Tibial nerve (tissue), 4 donors: Measurements from ENCODE around the gene NWD2. TPM values are rescaled to one million over a fixed set of nuclear protein-coding genes. Genes with fewer than 3 reads are reported as not detected.

Source experiments
- DNase-seq, 2 donors: peaks; one replicate each; pipeline ENCODE4 v3.0.0-alpha.2; 2019; ENCODE audit warnings: low spot score in 2 of 2
- H3K27ac ChIP-seq, 4 donors: fragments of 200-600 bp; sonication (generic) in 3 of 4; one replicate each; pipeline ENCODE4 v1.5.1; 2017 to 2019; ENCODE audit warnings: mild to moderate bottlenecking in 1 of 4
- H3K27me3 ChIP-seq, 2 donors: fragments of 200-600 bp; sonication (generic) in 1 of 2; one replicate each; pipeline versions ENCODE4 v1.5.1 to v1.6.0; 2017 to 2019
- H3K36me3 ChIP-seq, 3 donors: fragments of 200-600 bp; sonication (generic); one replicate each; pipeline ENCODE4 v1.5.1; 2018 to 2019
- H3K4me1 ChIP-seq, 4 donors: fragments of 200-600 bp; sonication (generic) in 3 of 4; one replicate each; pipeline ENCODE4 v1.5.1; 2017 to 2019
- H3K4me3 ChIP-seq, 4 donors: fragments of 200-600 bp; sonication (generic) in 3 of 4; one replicate each; pipeline ENCODE4 v1.5.1; 2017 to 2019; ENCODE audit warnings: mild to moderate bottlenecking in 1 of 4, moderate library complexity in 1 of 4
- H3K9me3 ChIP-seq, 4 donors: fragments of 200-600 bp; sonication (generic) in 3 of 4; one replicate each; pipeline ENCODE4 v1.5.1; 2017 to 2019
- CTCF ChIP-seq, 5 experiments: fragments of 200-600 bp in 3 of 5; fragments of 450-650 bp in 2 of 5; sonication (generic) in 3 of 5; IDR thresholded peaks; one replicate each; pipeline ENCODE4 v1.5.1; 2016 to 2019; ENCODE audit warnings: antibody characterized with exemption in 5 of 5, mild to moderate bottlenecking in 3 of 5, moderate library complexity in 2 of 5
- EP300 ChIP-seq, 2 donors: sonication (generic); formaldehyde crosslinking; IDR thresholded peaks; one replicate each; pipeline ENCODE4 v1.6.1; 2017; ENCODE audit warnings: antibody characterized with exemption in 2 of 2, mild to moderate bottlenecking in 1 of 2
- POLR2A ChIP-seq, 2 donors: fragments of 450-650 bp; IDR thresholded peaks; one replicate each; pipeline ENCODE4 v1.6.1; 2017; ENCODE audit warnings: antibody characterized with exemption in 2 of 2, mild to moderate bottlenecking in 2 of 2, moderate library complexity in 2 of 2
- WGBS, 2 donors: methylation state at CpG; one replicate each; pipeline ENCODE4 v1.1.5; 2018; 5-methylcytosine and 5-hydroxymethylcytosine counted together
- total RNA-seq, 4 donors: library from RNA; depleted of rRNA; stranded (reverse); fragments of >200 nt; gene quantifications; one replicate each; pipeline ENCODE4 v1.1.0, GENCODE V29; 2016

Gene NWD2
- total RNA-seq, 4 donors from 2014 or later = 0.30 to 1.1 (median 0.84) TPM; not detected in 1

DNA sequence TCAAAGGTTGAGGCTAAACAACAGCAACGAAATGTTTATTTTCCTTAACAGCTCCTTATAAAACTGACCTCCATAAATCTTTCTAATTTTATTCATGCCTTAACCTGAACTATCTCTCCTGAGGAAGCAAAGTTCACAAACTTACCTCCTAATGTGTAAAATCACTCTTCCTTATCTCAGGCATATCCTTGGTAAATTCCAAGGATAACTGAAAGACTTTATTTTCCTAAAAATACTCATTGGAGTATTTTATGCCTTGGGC, 197.4 kb downstream of the NWD2 start:
- no peak overlapping the region for H3K4me3 ChIP-seq
- H3K4me1 ChIP-seq = no peaks in the 10 kb centered on the region
- H3K27me3 ChIP-seq = no peaks in the 10 kb centered on the region
- H3K36me3 ChIP-seq = no peaks in the 10 kb centered on the region
- no peaks in the 10 kb centered on the region for H3K9me3 ChIP-seq
- WGBS, 2 donors = 31 to 54% methylated on average over 1 of the region's 1 CpG
- no peak overlapping the region for H3K27ac ChIP-seq
- no peak for DNase-seq
- no peak for TF ChIP-seq CTCF (IDR thresholded peaks at IDR 0.05)
- no peak for TF ChIP-seq POLR2A (IDR thresholded peaks at IDR 0.05)
- TF ChIP-seq EP300 (IDR thresholded peaks at IDR 0.05) = no peak

DNA sequence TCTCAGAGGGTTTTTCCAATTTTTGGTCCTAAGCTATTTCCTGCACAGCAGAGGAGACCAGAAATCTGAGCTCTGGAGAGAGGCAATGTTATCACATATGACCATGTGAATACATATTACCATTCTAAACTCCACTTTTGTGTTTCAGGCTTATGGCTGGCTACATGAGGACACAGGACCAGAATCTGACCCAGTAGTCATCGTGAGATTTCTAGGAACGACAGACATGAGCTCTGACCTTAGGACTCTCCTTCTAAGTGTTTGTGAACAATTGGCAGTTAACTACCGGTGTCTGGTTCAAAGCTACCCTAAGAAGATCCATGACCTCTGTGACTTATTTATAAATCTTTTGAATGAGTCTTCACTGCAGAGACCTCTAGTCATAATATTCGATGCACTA, 198.6 kb downstream of the NWD2 start:
- H3K27me3 ChIP-seq = no peaks in the 10 kb centered on the region
- TF ChIP-seq CTCF (IDR thresholded peaks at IDR 0.05) = no peak
- no peak for TF ChIP-seq EP300 (IDR thresholded peaks at IDR 0.05)
- no peak for TF ChIP-seq POLR2A (IDR thresholded peaks at IDR 0.05)
- no peaks in the 10 kb centered on the region for H3K4me1 ChIP-seq
- H3K4me3 ChIP-seq = no peak overlapping the region
- no peaks in the 10 kb centered on the region for H3K9me3 ChIP-seq
- no peaks in the 10 kb centered on the region for H3K36me3 ChIP-seq
- no peak overlapping the region for H3K27ac ChIP-seq
- no peak for DNase-seq
- 58 to 78% methylated on average over 4 of the region's 4 CpGs for WGBS, 2 donors

GRCh38 chr4:37445023-37445422, 200.5 kb downstream of the NWD2 start:
- no peaks in the 10 kb centered on the region for H3K9me3 ChIP-seq
- H3K27ac ChIP-seq = no peak overlapping the region
- no peak overlapping the region for H3K4me3 ChIP-seq
- H3K4me1 ChIP-seq = no peaks in the 10 kb centered on the region
- 93% methylated on average over 9 of the region's 9 CpGs for WGBS, 2 donors
- peaks cover 0 to 9% of the 10 kb centered on the region in 2 donors for H3K27me3 ChIP-seq
- DNase-seq = no peak
- TF ChIP-seq CTCF (IDR thresholded peaks at IDR 0.05) = no peak
- no peak for TF ChIP-seq EP300 (IDR thresholded peaks at IDR 0.05)
- TF ChIP-seq POLR2A (IDR thresholded peaks at IDR 0.05) = no peak
- no peaks in the 10 kb centered on the region for H3K36me3 ChIP-seq

- peaks cover 0 to 16% of the 10 kb centered on the region in 2 donors for H3K27me3 ChIP-seq
- H3K4me3 ChIP-seq = no peak overlapping the region
- no peak for TF ChIP-seq POLR2A (IDR thresholded peaks at IDR 0.05)
- TF ChIP-seq CTCF (IDR thresholded peaks at IDR 0.05) = no peak
- no peak for TF ChIP-seq EP300 (IDR thresholded peaks at IDR 0.05)
- no peaks in the 10 kb centered on the region for H3K4me1 ChIP-seq
- WGBS, 2 donors = 61 to 65% methylated on average over 8 of the region's 8 CpGs
- no peaks in the 10 kb centered on the region for H3K9me3 ChIP-seq
- H3K36me3 ChIP-seq = no peaks in the 10 kb centered on the region
- DNase-seq = no peak
- no peak overlapping the region for H3K27ac ChIP-seq
Observed at GRCh38 chr4:37446016-37446415, 201.5 kb downstream of the NWD2 start.

DNA sequence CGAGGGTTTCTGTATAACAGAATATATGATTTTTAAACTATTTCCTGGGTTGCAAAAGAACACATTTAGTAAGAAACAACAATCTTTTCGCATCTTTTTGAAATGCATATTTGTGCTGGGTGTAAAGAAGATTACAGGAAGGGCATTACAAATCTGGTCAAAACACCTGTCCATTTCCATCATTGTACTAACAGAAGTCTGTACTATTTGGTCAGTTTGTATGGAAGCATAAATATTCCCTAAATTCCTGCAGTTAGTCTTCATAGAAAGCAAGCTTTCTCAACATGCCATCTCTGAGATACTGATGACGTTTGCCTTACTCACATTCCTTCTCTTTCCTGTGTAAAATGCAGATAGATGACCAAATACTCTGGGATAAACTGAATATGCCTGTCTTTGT, 203.3 kb downstream of the NWD2 start:
- TF ChIP-seq CTCF (IDR thresholded peaks at IDR 0.05) = no peak
- TF ChIP-seq POLR2A (IDR thresholded peaks at IDR 0.05) = no peak
- no peak for TF ChIP-seq EP300 (IDR thresholded peaks at IDR 0.05)
- peaks cover 0 to 21% of the 10 kb centered on the region in 2 donors for H3K27me3 ChIP-seq
- H3K9me3 ChIP-seq = no peaks in the 10 kb centered on the region
- H3K4me1 ChIP-seq = peaks cover 0 to 2% (median 0%) of the 10 kb centered on the region in 4 donors
- 86% methylated on average over 3 of the region's 3 CpGs for WGBS, 2 donors
- no peak overlapping the region for H3K4me3 ChIP-seq
- H3K27ac ChIP-seq = no peak overlapping the region
- DNase-seq = no peak
- H3K36me3 ChIP-seq = no peaks in the 10 kb centered on the region
